Astrocyte of the cerebellum (primary cell): Measurements from ENCODE around the gene HTR7.
"Not testable (repeated sequence)": the region's sequence is repeated elsewhere in the genome, so short reads cannot be mapped to it uniquely, and the experiment has no call there.

Experiments used
- DNase-seq: peaks from one replicate; pipeline ENCODE4 v3.0.0-alpha.2; 2011; ENCODE audit warnings: low read depth
- H3K4me3 ChIP-seq: 2 replicates; pipeline ENCODE4 v1.5.1; 2011; ENCODE audit warnings: mild to moderate bottlenecking, low read depth, low read length, moderate library complexity
- in situ Hi-C: cut with HindIII; loops from 2 replicates; pipeline ENCODE4 v1.10.0; 2017; ENCODE audit warnings: low sequenced_read_pairs
- TF ChIP-seq, protein P1 (sequence below): IDR thresholded peaks from 2 replicates; pipeline ENCODE4 v1.5.1; 2012; ENCODE audit warnings: low read length, low read depth, moderate library complexity, mild to moderate bottlenecking; ENCODE audit errors: missing control alignments

Gene HTR7

DNA sequence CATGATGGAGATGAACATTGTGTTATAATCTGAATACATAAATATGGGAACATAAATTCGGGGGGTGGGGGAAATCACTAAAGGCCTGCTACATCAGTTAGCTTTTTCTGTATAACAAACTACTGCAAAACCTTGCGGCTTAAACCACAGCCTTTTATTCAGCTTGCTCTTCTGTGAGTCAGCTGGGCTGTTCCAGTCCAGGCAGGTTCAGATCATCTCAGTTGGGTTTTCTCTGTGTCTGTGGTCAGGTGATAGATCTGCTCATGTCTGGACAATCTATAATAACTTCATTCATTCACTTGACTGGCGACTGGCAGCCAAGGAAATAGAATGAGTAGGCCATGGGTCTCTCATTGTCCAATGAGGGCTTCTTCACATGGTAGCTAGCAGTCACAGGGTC is 23.5 kb downstream of the HTR7 start:
- no peak overlapping the region for H3K4me3 ChIP-seq
- DNase-seq, result no peak
- TF ChIP-seq, protein P1, sequence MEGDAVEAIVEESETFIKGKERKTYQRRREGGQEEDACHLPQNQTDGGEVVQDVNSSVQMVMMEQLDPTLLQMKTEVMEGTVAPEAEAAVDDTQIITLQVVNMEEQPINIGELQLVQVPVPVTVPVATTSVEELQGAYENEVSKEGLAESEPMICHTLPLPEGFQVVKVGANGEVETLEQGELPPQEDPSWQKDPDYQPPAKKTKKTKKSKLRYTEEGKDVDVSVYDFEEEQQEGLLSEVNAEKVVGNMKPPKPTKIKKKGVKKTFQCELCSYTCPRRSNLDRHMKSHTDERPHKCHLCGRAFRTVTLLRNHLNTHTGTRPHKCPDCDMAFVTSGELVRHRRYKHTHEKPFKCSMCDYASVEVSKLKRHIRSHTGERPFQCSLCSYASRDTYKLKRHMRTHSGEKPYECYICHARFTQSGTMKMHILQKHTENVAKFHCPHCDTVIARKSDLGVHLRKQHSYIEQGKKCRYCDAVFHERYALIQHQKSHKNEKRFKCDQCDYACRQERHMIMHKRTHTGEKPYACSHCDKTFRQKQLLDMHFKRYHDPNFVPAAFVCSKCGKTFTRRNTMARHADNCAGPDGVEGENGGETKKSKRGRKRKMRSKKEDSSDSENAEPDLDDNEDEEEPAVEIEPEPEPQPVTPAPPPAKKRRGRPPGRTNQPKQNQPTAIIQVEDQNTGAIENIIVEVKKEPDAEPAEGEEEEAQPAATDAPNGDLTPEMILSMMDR, result no peak
- in situ Hi-C loops, result no loop called here

DNA sequence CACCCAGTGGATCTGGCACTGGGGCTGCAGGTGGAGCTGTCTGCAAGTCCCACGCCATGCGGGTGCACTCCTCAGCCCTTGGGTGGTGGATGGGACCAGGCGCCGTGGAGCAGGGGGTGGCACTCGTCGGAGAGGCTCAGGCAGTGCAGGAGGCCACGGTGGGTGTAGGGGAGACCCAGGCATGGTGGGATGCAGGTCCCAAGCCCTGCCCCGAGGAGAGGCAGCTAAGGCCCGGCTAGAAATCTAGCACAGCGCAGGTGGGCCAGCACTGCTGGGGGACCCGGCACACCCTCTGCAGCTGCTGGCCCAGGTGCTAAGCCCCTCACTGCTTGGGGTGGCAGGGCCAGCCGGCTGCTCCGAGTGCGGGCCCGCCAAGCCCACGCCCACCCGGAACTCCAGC is 25.7 kb downstream of the HTR7 start:
- TF ChIP-seq, protein P1, result no peak
- no peak overlapping the region for H3K4me3 ChIP-seq
- in situ Hi-C loops, result no loop called here
- no peak for DNase-seq

DNA sequence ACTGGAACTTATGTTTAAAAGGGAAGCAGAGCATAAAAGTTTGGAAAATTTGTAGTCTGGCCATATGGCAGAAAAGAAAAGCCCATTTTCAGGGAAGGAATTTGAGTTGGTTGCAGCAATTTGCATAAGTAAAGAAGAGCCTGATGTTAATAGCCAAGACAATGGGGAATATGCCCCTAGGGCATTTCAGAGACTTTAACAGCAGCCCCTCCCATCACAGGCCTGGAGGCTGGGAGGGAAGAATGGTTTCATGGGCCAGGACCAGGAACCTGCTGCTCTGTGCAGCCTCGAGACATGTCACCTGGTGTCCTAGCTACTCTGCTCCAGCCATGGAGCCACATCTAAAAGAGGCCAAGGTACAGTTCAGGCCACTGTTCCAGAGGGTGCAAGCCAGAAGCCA is 35.3 kb downstream of the HTR7 start:
- in situ Hi-C loops, result no loop called here
- no peak overlapping the region for H3K4me3 ChIP-seq
- DNase-seq, result no peak
- TF ChIP-seq, protein P1, result no peak

DNA sequence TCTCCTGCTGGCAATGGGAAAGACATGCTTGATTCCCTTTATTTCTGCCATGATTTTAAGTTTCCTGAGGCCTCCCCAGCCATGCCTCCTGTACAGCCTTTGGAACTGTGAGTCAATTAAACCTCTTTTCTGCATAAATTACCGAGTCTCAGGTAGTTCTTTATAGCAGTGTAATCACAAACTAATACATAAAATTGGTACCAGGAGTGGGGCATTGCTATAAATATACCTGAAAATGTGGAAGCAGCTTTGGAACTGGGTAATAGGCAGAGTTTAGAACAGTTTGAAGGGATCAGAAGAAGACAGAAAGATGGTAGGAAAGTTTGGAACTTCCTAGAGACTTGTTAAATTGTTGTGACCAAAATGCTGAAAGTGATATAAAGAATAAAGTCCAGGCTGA is 36.0 kb downstream of the HTR7 start:
- H3K4me3 ChIP-seq, DNase-seq, in situ Hi-C loops: not testable (repeated sequence)

DNA sequence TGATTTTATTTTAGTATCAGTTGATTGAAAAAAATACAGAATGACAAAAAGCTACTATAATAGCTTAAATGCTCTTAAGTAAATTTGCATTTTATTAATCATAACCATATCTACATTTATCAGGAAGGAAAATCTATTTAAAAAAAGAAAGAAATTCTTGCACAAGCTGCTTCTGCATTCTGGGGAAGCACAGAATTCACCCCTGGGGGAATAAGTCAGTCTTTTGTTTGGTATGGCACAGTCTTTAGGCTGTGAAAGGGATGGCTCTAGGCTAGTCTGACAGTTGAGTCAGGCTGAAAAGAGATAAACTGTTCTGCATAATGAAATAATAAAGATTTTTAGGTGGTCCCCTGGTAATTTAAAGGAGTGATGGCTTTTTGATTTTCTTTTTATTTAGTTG is 37.9 kb downstream of the HTR7 start:
- no peak overlapping the region for H3K4me3 ChIP-seq
- in situ Hi-C loops, result no loop called here
- TF ChIP-seq, protein P1, result no peak
- DNase-seq, result no peak

DNA sequence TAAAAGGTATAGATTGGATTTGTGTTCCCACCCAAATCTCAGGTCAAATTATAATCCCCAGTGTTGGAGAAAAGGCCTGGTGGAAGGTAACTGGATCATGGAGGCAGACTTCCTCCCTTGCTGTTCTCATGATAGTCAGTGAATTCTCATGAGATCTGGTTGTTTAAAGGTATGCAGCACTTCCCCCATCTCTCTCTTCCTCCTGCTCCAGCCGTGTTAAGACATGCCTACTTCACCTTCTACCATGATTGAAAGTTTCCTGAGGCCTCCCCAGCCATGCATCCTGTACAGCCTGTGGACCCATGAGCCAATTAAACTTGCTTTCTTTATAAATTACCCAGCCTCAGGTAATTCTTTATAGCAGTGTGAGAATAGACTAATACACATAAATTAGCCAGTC is 39.1 kb downstream of the HTR7 start:
- in situ Hi-C loops, result no loop called here
- no peak overlapping the region for H3K4me3 ChIP-seq
- DNase-seq, result no peak
- TF ChIP-seq, protein P1, result no peak

DNA sequence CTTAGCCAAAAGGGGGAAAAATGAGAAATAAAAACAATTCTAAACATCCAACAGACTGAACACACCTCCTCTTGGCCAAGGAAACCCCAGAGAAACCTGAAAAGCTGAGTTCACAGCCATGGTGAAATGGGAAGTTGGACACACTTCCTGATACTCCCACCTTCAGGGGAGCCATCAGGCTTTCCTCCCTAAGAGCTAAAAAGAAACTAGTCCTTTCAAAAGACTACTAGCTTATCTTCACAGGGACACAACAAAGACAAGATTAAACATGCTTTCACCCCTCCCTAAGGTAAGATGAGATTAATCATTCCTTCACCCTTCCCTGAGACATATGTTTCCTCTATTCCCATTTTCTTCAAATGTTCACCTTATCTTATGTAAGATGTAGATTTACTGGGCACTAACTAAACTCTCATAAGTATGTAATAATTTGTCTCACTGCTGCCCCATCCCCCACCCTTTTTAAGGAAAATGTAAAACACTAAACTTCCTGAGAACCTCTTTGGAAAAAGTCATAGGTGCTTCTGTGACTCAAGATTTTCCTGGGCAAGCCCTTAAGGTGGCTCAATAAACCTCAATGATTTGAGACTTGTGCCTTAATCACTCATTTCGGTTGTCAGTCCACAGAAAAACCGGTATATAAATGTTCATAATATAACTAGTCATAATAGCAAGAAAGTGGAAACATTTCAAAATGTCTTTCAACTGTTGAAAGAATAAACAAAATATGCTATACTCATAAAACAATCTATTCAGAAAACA is 40.5 kb downstream of the HTR7 start:
- DNase-seq, result no peak
- in situ Hi-C loops, result no loop called here

More for the DNA sequence above, 40.5 kb downstream of the HTR7 start:
- H3K4me3 ChIP-seq, result no peak overlapping the region
- TF ChIP-seq, protein P1, result no peak
